Activated CD4-positive, CD25-positive, alpha-beta regulatory T cell (primary cell): ENCODE measurements around the gene PPAT.

Source experiments
- DNase-seq, 4 experiments: peaks; one replicate each; lab custom pipeline; 2025; lab: John Stamatoyannopoulos, UW

PPAT gene

DNA sequence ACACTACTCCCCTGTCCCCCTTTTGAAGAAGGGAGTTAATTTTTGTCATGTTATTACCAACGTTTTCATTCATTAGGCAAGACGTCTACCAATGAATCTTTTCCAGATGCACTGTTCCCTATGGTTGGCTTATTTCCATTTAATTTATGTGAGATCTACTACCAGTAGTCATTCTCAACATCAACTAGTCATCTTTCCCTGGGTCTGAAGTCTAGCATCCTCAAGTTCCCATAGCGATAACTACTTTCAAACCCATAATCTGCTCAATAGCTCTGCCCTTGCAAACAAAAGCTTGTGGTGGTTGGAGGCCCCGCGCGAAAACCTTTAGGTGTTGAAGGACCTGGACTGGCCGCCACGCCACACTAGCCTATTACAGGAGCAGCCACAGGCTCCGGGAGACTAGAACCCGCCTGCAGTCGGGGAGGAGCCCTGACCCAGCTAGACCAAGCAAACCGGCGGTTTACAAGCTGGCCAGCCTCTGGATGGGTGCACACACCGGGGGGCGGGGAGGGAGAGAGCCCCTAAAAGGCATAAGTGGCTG, 746 bp downstream of the PPAT start:
- peak in 2 of 4 experiments; percentile 40 to 48 for DNase-seq

DNA sequence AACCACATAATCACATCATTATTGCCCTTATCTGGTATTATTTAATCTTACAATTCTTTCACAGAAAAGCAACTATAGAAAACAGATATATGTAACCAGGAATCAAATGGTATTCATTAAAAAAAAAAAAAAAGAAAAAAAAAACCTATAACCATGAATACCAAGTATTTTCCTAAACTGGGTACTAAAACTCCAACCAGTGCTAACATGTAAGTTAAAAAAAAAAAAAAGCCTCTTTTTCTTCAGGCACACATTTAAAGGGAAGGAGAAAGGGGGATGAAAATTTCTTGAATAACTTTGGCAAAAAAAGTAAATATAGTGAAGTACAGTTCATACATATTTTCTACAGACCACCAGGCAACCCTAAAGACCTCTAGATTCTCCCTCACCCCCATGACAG, 2.1 kb downstream of the PPAT start:
- no peak for DNase-seq

DNA sequence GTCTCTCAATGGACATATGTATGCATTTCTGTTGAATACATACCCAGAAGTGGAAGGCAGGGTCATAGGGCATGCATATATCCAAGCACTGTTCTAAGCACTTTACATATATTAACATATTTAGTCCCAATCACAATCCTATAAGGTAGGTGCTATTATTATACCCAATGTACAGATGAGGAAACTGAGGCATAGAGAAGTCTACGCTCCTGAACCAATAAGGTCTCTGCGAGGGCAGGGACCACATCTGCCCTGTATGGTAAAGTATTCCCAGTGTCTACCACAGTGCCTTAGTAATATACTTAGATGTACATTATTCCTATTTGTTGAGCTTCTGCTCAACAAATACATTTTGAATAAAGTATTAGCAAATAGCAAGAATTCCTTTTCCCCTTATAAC, 5.2 kb downstream of the PPAT start:
- DNase-seq, result no peak

DNA sequence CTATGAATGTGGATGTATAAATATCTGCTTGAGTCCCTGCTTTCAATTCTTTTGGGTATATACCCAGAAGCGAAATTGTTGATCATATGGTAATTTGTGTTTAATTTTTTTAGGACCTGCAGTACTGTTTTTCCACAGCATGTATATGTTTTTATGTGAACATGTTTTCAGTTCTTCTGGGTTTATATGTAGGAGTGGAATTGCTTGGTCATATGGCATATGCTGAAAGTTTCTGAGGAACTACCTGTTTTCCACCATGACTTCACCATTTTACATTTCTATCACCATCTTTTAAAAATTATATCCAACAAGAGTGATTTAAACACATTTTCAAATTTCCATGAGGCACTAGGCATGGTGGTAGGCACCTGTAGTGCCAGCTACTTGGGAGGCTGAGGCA, 8.2 kb downstream of the PPAT start:
- DNase-seq, result no peak

DNA sequence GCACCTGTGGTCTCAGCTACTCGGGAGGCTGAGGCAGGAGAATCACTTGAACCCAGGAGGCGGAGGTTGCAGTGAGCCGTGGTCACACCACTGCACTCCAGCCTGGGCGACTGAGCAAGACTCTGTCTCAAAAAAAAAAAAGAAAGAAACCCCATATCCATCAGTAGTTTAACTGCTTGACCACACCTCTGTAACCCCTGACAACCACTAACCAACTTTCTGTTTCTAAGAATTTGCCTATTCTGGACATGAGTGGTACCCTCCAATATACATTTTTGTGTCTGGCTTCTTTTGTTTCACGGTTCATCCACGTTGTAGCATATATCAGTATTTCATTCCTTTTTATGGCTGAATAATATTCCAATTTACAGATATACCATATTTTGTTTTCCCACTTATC, 9.1 kb downstream of the PPAT start:
- no peak for DNase-seq

DNA sequence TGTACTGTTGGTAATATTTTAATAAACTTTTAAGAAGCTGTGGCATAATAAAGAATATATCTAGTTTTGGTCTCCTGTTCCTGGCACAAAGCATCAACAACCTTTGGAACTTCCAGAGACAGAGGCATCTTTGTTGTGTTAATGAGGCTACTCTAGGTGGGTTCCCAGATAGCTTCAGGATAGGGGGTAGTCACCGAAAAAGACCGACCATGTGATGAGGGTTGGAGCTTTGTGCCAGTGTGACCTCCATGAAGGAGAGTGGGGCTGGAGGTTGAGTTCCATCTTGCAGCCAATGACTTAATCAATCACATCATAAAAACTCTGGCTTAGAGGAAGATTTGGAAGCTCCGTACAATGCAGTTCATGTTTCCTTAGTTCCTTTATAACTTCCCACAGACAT, 9.9 kb downstream of the PPAT start:
- no peak for DNase-seq

DNA sequence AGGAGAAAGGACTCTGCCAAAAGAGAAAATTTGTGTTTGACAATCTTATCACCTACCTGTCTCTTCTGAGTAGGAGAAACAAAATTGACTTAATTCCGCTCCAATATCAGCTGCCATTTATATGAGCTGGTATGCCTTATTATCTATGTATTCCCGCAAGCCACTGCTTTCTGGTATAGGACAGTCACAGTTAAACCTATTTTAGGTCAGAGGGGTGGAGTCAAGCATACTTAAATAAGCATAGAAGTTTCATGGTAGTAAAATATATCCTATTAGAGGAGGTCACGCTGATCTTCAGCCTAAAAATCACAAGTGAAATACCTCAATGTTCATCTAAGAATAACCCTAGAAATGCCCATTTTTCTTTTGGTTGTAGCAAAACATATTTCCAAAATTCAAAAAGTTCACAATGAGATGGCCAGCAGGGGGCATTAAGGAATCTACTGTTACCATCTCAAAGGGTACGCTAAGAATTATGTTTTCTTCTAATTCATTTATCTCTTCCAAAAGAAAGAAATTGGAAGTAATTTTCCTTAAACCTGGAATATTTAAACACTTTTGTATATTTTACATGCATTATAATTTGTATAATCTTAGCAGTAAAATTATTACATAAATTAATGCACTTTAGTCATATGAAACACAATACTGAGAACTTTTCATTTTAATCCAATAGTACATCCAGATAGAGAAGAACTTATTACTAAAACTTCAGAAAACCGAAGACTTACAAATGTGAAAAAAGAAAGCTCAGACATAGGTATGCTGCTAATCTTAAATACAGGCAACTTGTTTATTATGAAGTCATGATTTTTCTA, 10.5 kb downstream of the PPAT start:
- peak in 3 of 4 experiments; percentile 2 to 17 (median 4) for DNase-seq

DNA sequence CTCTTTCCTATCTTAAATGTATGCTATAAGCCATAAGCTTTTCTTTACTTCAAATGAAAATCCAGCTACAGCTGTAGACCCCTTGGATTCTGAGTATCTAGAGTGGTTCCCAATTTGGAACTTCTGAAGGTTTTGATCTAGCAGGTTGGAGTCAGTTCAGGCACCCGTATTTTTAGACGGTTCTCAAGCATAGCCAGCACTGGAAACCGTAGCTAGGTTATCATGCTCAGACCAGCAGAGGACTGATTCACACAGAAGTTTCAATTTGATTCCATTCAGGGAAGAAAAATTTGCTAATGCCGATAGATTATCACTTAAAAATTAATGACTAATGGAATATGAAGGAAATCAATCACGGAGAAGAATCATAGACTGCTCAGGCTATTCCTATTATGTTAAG, 11.2 kb downstream of the PPAT start:
- no peak for DNase-seq

DNA sequence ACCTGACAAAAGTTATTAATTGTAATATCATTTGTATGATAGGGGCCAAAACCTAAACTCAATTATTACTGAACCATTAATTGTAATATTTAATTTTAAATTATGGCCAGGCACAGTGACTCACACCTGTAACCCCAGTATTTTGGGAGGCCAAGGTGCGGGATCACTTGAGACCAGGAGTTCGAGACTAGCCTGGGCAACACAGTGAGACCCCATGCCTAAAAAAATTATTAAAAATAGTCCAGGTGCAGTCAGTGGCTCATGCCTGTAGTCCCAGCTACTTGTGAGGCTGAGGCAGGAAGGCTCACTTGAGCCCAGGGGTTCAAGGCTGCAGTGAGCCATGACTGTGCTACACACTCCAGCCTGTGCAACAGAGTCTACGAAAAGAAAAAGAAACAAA, 18.0 kb downstream of the PPAT start:
- DNase-seq, result no peak

DNA sequence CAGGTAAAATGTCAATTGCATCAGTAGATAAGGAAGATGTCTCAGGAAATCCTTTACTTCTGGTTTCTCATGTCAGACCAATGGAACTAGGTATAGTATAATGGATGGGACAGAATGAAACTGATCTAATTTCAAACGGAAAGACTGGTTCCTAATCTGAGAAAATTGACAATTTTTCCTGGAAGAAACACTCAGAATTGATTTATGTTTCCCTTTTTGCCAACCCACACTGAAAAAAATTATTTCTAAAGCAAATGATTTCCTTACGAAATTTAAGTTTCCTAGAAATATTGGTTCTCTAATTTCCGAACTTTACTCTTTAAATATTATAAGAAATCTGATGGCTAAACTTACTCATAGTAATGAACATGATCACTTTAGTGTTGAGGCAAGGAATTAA, 19.1 kb downstream of the PPAT start:
- no peak for DNase-seq

DNA sequence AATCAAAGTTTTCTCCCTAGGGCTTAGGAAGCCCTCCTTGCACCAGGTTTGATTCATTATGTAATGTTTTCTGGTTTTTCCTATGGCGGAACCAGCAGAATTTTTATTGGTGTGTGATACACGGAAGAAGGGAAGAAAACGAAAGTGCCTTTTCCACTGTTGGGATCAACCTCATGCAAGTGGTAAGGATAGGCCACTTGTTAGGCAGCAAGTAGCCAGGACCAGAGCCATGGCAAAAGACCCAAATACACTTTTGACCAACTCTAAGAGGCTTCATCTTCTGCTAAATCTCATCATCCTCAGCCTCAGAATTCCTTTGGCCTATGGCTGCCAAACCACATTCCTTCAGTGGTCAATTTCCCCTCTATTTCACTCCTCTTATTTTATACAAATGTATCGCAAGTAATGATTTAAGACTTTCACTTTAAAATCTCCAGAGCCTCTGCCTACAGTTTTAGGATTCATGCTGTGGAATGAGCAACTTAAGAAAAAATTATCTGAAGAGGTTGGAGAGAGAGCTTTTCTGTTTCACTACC, 21.2 kb downstream of the PPAT start:
- DNase-seq, result no peak

DNA sequence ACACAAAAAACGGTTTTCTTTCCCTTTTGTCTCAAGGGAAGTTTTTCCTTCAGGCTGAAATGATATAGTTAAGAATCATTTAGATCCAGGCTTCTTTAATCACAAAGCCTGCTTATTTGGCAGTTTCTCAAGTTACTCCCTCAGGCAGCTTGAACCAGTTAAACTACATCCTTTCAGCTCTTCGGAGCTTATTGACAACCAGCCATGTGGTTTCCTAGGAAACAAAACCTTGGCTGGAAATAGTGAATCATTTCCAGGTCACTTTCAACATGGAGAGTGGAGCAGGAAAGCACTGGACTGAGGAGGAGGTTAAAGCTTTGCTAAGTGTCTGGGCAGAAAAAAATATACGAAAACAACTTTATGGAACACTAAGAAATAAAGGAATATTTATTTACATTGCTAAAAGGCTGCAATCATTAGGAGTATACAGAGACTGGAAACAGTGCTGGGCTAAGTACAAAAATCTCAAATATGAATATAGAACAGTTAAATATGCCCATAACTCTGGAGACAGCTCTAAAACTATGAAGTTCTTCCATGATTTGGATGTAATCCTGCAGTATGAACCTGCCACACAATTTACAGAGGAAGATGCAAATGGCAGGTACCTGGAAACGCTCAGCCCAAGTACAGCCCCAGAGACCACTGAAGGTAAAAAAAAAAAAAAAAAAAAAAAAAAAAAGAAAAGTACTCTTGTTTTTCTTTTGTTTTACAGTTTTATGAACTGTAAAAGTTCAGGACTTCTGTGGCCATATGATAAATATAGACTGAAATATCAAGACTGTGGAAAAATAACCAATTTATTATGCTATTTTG, 25.0 kb downstream of the PPAT start:
- no peak for DNase-seq

DNA sequence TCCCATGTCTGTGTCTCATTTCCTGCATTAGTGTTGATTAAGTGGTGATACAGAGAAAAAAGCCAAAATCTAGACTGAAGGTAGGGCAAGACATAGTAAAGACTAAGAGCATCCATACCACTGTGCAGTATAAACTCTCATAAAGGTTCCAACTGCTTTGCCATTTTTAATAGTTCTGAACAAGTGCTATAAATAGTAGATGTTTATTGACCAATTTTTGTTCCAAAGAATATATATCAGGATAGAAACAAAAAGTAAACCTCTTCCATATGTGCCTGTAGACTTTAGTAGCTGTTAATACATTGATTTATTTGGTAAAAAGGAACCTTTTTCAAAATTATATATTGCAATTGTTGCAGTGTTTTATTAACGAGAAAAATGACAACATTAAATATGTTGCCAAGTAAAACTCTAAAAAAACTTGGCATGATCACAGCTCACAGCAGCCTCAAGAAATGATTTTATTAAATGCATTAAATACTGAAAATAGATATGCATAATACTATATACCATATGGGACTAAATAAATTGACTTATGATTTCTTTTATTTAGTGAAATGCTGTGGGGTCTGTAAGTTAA, 25.8 kb downstream of the PPAT start:
- DNase-seq, result no peak

DNA sequence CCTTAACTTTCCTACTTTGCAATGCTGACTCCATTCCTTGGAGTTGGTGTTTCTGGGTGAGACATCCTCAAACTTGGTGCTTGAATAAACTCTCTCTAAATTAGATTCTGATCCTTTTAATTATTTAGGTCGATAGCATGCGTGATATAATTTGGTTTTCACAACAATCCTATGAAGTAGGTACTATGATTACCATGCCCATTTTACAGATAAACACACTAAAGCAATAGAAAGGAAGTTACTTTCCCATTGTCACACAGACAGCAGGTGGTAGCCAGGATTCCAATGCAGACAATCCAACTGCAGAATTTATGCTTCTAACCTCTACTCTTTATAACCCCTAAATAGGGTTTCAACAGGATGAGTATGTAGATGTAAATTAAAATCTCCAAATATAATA, 26.4 kb downstream of the PPAT start:
- DNase-seq, result no peak

DNA sequence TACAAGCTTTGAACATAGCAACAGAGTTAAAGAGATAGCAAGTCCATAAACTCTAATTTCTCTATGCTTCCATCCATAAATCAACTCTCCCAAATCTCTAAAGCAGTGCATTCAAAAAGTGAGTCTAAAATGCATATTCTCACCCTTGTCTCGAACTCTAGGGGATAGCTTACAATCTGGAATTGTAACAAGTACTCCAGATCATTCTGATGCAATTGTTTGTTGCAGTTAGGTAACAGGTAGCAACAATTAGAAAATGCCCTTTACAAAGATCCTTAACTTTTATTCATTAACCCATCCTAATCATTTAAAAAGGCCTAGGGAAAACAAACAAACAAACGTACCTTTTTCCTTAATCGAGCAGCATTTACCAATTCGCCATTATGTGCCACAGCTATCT, 29.3 kb downstream of the PPAT start:
- no peak for DNase-seq

DNA sequence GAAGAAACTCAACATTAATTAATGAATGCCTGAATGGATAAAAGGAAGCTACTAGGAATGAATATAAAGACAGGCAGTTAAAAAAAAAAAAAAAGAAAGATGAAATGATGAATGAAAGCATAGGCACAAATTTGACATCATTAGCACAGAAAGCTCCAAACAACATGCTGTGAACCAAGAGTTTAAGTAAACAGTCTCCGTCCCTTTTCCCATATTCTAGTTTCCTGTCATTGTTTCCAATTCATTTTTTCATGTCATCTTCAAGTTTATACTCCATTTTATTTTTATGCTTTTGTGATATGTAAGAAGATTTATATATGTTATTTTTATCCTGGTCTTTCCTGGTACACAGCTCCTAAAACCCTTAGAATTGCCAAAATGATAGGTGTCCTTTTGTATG, 30.4 kb downstream of the PPAT start:
- DNase-seq, result no peak

DNA sequence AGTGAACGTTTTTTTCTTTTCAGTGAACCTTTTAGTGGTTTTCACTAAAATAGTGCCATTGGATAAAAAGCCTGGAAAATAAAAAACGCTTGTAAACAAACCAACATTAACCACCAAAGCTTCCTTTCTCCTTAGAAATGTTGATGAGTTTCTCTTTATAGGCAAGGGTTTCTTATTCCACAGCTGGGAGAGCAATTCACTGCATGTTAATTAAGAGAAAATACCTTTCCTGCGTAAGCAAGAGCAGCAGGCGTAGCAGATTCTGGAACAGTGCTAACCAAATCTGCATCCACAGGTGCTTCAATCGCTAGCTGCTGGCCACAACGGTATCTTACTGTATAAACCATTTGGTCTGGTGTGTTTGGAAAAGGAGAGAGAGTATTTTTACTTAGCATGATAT, 34.9 kb downstream of the PPAT start:
- DNase-seq, result no peak

DNA sequence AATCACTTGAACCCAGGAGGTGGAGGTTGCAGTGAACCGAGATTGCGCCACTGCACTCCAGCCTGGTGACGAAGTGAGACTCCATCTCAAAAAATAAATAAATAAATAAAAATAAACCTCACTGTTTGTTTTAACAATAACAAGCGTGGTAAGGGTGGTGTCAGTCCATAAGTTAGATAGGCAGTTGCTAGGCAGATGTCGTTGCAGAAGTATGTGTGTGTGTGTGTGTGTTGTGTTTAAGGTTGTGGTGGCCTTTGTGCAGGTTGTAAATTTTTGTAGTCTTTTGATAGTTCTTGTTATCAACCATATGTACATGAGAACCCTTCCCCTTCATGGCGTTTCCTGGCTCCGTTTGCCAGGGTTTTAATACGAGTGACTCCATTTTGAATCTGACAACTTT, 44.1 kb downstream of the PPAT start:
- no peak for DNase-seq

DNA sequence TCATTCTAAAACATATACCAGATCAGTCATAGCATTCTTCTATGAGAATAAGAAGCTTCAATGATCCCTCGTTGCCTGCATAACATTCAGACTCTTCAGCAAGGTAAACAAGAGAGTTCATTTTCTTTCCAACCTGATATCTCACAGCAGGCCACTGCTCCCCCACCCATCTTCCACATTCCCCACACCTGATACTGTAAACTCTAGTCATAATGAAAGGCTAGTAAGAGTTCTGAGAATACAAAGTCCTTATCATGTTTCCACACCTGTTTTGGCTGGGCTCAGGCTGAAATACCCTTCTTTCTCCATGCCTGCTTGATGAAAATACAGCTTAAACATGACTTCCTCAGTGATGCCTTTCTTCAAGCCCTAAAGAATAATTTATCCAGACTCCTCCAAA, 45.9 kb downstream of the PPAT start:
- no peak for DNase-seq

DNA sequence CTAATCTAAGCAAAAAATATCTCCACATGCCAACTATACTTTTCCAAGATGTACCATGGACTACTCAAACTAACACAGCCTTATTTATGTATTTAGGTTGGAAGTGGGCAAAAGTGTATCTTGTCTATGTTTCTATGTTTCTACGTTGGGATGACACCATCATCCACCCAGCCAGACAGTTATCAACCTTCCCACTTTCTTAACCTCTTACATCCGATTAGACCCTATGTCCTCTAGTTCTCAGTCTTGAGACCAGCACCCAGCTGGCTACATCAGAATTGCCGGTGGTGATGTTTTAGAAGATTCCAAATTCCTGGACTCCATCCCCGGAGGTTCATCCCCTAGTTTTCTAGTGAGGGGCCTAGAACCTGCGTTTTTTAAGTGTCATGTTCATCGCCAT, 47.1 kb downstream of the PPAT start:
- no peak for DNase-seq

DNA sequence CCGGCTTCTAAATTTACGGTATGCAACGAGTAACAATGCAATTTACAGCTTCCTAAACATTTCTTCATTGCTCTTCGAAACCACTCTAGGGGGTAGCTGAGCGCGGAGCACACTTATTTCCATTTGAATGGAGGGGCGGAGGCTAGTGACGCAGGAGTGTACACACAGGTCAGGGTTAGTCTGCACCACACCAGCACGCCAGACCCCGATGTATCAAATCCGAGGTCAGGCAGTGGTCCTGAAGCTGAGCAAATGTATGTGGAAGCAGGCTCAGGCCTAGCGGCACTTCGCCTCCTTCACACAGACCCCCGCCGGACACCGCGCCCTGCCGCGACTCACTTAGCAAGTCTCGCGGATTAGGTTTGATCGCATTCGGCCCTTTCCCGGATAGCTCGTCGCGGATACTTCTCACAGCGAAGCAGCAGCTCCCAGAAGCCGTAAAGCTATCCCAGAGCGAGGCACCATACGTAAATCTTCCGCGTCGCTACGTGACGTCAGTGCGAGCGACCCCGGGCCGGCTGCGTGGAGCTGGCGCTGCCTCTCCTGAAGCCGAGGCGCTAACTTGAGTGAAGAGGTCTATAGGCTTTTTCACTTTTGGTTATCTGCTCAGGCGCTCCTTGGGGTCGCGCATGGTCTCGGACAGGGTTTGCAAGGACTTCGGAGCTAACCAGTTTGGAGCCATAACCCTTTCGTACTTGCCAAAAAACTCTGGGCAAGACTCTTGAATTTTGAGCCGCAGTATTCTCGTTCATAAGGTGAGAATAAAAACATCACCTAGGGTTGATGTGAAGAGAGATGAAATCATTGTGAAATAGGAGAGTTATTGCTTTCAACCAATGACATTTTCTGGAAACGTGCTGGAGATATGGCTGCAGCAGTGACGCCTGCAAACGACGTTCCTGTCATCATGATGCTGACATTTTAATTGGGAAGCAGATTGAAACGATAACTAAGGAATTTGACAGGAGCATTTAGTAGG, 48.1 kb downstream of the PPAT start, which contains the start of gene AASDH:
Gene AASDH (minus strand): TSS at position 469 of the 979 bp plus-strand sequence. CDS start 3,192 bp downstream, outside the sequence.
- DNase-seq, result peak; percentile 80 to 93 (median 86)
